Liver (tissue), 9 donors: ENCODE measurements around the gene HSP90B1. TPM values are rescaled to one million over a fixed set of nuclear protein-coding genes. Genes with fewer than 3 reads are reported as not detected.

Source experiments
- DNase-seq: peaks from one replicate; pipeline ENCODE4 v3.0.0-alpha.2; 2017; ENCODE audit warnings: low spot score
- H3K27ac ChIP-seq, 2 donors: one replicate each; pipeline ENCODE4 v1.7.0; 2013; ENCODE audit warnings: inconsistent platforms in 2 of 2, low read length in 2 of 2, control low read depth in 1 of 2, low read depth in 1 of 2, mild to moderate bottlenecking in 1 of 2
- H3K27me3 ChIP-seq, 4 donors: one replicate each; pipeline versions ENCODE4 v1.6.1 to v1.7.0; 2013; ENCODE audit warnings: low read length in 3 of 4, inconsistent platforms in 1 of 4, mild to moderate bottlenecking in 1 of 4, moderate library complexity in 1 of 4; ENCODE audit not compliant: control insufficient read depth in 4 of 4, insufficient read depth in 4 of 4
- H3K36me3 ChIP-seq, 4 donors: one replicate each; pipeline versions ENCODE4 v1.6.1 to v1.7.0; 2013; ENCODE audit warnings: low read length in 3 of 4, mild to moderate bottlenecking in 3 of 4, low read depth in 1 of 4, moderate library complexity in 1 of 4; ENCODE audit not compliant: control insufficient read depth in 4 of 4, insufficient read depth in 3 of 4
- H3K4me1 ChIP-seq, 4 donors: one replicate each; pipeline versions ENCODE4 v1.6.1 to v1.7.0; 2013; ENCODE audit warnings: low read length in 3 of 4, mild to moderate bottlenecking in 3 of 4, moderate library complexity in 1 of 4; ENCODE audit not compliant: control insufficient read depth in 4 of 4, insufficient read depth in 4 of 4
- H3K4me3 ChIP-seq, 3 donors: one replicate each; pipeline versions ENCODE4 v1.6.1 to v1.7.0; 2013; ENCODE audit warnings: low read length in 3 of 3, control low read depth in 1 of 3, low read depth in 1 of 3, mild to moderate bottlenecking in 1 of 3
- H3K9ac ChIP-seq, 2 donors: one replicate each; pipeline ENCODE4 v1.7.0; 2013; ENCODE audit warnings: low read length in 2 of 2, mild to moderate bottlenecking in 2 of 2, moderate library complexity in 2 of 2, control low read depth in 1 of 2, low read depth in 1 of 2
- H3K9me3 ChIP-seq, 4 donors: one replicate each; pipeline versions ENCODE4 v1.6.1 to v1.7.0; 2013; ENCODE audit warnings: low read length in 3 of 4; ENCODE audit not compliant: control insufficient read depth in 4 of 4
- ATF3 ChIP-seq: IDR thresholded peaks from 2 replicates; pipeline ENCODE4 v1.6.1; 2016; ENCODE audit warnings: antibody characterized with exemption
- CTCF ChIP-seq: fragments of 150-350 bp; IDR thresholded peaks from 2 replicates; pipeline ENCODE4 v1.5.1; 2017; ENCODE audit warnings: improper control_type of control experiment, low read depth, low read length; ENCODE audit not compliant: missing input control
- EGR1 ChIP-seq, 2 donors: IDR thresholded peaks; 2 replicates each; pipeline ENCODE4 v1.6.1; 2016 to 2018; ENCODE audit warnings: antibody characterized with exemption in 2 of 2, low read depth in 2 of 2
- FOXA1 ChIP-seq: IDR thresholded peaks from 2 replicates; pipeline ENCODE4 v1.6.1; 2016; ENCODE audit warnings: antibody characterized with exemption
- FOXA2 ChIP-seq: IDR thresholded peaks from 2 replicates; pipeline ENCODE4 v1.6.1; 2016; ENCODE audit warnings: antibody characterized with exemption
- GABPA ChIP-seq, 2 donors: IDR thresholded peaks in 1 of 2; conservative IDR thresholded peaks in 1 of 2; 2 replicates each; pipeline ENCODE4 v1.6.1; 2016; ENCODE audit warnings: antibody characterized with exemption in 2 of 2, mild to moderate bottlenecking in 1 of 2, moderate library complexity in 1 of 2
- HNF4A ChIP-seq, 2 donors: conservative IDR thresholded peaks; 2 replicates each; pipeline ENCODE4 v1.6.1; 2016; ENCODE audit warnings: antibody characterized with exemption in 2 of 2, mild to moderate bottlenecking in 2 of 2
- HNF4G ChIP-seq: IDR thresholded peaks from 2 replicates; pipeline ENCODE4 v1.6.1; 2016; ENCODE audit warnings: antibody characterized with exemption
- JUND ChIP-seq, 2 donors: IDR thresholded peaks; 2 replicates each; pipeline ENCODE4 v1.6.1; 2016; ENCODE audit warnings: antibody characterized with exemption in 2 of 2
- MAX ChIP-seq: IDR thresholded peaks from 2 replicates; pipeline ENCODE4 v1.6.1; 2016; ENCODE audit warnings: antibody characterized with exemption
- NR2F2 ChIP-seq: IDR thresholded peaks from 2 replicates; pipeline ENCODE4 v1.6.1; 2016; ENCODE audit warnings: antibody characterized with exemption
- RAD21 ChIP-seq, 2 donors: IDR thresholded peaks; 2 replicates each; pipeline ENCODE4 v1.6.1; 2016; ENCODE audit warnings: antibody characterized with exemption in 2 of 2, mild to moderate bottlenecking in 2 of 2
- REST ChIP-seq: IDR thresholded peaks from 2 replicates; pipeline ENCODE4 v1.6.1; 2016; ENCODE audit warnings: antibody characterized with exemption, mild to moderate bottlenecking
- RXRA ChIP-seq, 2 donors: IDR thresholded peaks; 2 replicates each; pipeline ENCODE4 v1.6.1; 2017 to 2018; ENCODE audit warnings: antibody characterized with exemption in 2 of 2, mild to moderate bottlenecking in 1 of 2
- SP1 ChIP-seq: IDR thresholded peaks from 2 replicates; pipeline ENCODE4 v1.6.1; 2018; ENCODE audit warnings: antibody characterized with exemption, mild to moderate bottlenecking
- TAF1 ChIP-seq: conservative IDR thresholded peaks from 2 replicates; pipeline ENCODE4 v1.6.1; 2016; ENCODE audit warnings: antibody characterized with exemption, mild to moderate bottlenecking
- YY1 ChIP-seq: IDR thresholded peaks from 2 replicates; pipeline ENCODE4 v1.6.1; 2016; ENCODE audit warnings: antibody characterized with exemption, mild to moderate bottlenecking
- ZBTB33 ChIP-seq: IDR thresholded peaks from 2 replicates; pipeline ENCODE4 v1.6.1; 2016; ENCODE audit warnings: antibody characterized with exemption
- WGBS: extraction: QIAGEN DNeasy Blood & Tissue Kit; methylation state at CpG from one replicate; pipeline ENCODE4 v1.1.7; 2013; 5-methylcytosine and 5-hydroxymethylcytosine counted together
- polyA plus RNA-seq, 2 donors: library from polyadenylated mRNA; stranded (reverse) in 1 of 2; unstranded in 1 of 2; fragments of 200-250 nt in 1 of 2; fragments of >200 nt in 1 of 2; fragmentation: Nextera tagmentation in 1 of 2; extraction: Ambion mirVana in 1 of 2; gene quantifications; one replicate each; pipeline versions ENCODE4 v1.2.1 to v1.2.3, GENCODE V29; 2013 to 2015
- total RNA-seq, 2 donors: library from RNA; depleted of rRNA; stranded (reverse); fragments of >200 nt; gene quantifications; one replicate each; pipeline ENCODE4 v1.2.3, GENCODE V29; 2014
- donor health status: healthy.
- donor health status: healthy.
- donor health status: healthy.
- donor health status: healthy.
- donor health status: healthy.

The HSP90B1 gene
- total and polyA plus RNA-seq, 4 donors, result 296 to 854 (median 579) TPM

GRCh38 chr12:103915306-103915705, 14.9 kb upstream of the HSP90B1 start (continued):
- TF ChIP-seq TAF1 (no peak), MAX (no peak)

- H3K9ac ChIP-seq, result no peak overlapping the region
- 66% methylated on average over 3 of the region's 3 CpGs for WGBS
- H3K9me3 ChIP-seq, result no peaks in the 10 kb centered on the region
- no peaks in the 10 kb centered on the region for H3K4me1 ChIP-seq
- no peak for TF ChIP-seq HNF4G
- TF ChIP-seq CTCF, result no peak
- TF ChIP-seq TAF1, result no peak
- no peak for TF ChIP-seq NR2F2
- TF ChIP-seq FOXA1, result no peak
- TF ChIP-seq ZBTB33, result no peak
- TF ChIP-seq RAD21 (IDR thresholded peaks at IDR 0.05), result no peak
- no peak overlapping the region for H3K27ac ChIP-seq
- H3K36me3 ChIP-seq, result no peaks in the 10 kb centered on the region
- no peak overlapping the region for H3K4me3 ChIP-seq
- DNase-seq, result no peak
- no peaks in the 10 kb centered on the region for H3K27me3 ChIP-seq
Observed at GRCh38 chr12:103917873-103918272, 12.3 kb upstream of the HSP90B1 start.

- H3K36me3 ChIP-seq, result no peaks in the 10 kb centered on the region
- WGBS, result 80% methylated on average over 9 of the region's 9 CpGs
- H3K27me3 ChIP-seq, result no peaks in the 10 kb centered on the region
- H3K9me3 ChIP-seq, result no peaks in the 10 kb centered on the region
- DNase-seq, result no peak
- peaks cover 0 to 10% (median 6%) of the 10 kb centered on the region in 4 donors for H3K4me1 ChIP-seq
- H3K9ac ChIP-seq, result no peak overlapping the region
- H3K27ac ChIP-seq, result no peak overlapping the region
- H3K4me3 ChIP-seq, result no peak overlapping the region
- TF ChIP-seq JUND (IDR thresholded peaks at IDR 0.05) (no peak), YY1 (no peak), FOXA2 (no peak), CTCF (no peak), MAX (no peak), SP1 (no peak), NR2F2 (no peak), EGR1 (IDR thresholded peaks at IDR 0.05; ENCODE audit: low read depth in 2 of 2) (no peak), HNF4A (conservative IDR thresholded peaks at IDR 0.05) (no peak), TAF1 (no peak), HNF4G (no peak), FOXA1 (no peak), GABPA (IDR thresholded peaks at IDR 0.05 in 1 of 2, conservative IDR thresholded peaks at IDR 0.05 in 1 of 2) (no peak), RAD21 (IDR thresholded peaks at IDR 0.05) (no peak), REST (no peak), RXRA (IDR thresholded peaks at IDR 0.05) (no peak), ATF3 (no peak)
Observed at GRCh38 chr12:103924761-103925641, 5.2 kb upstream of the HSP90B1 start.
